HG03097 (cell line): ENCODE data around the gene OR4D11.
"Not testable (repeated sequence)": the region's sequence is repeated elsewhere in the genome, so short reads cannot be mapped to it uniquely, and the experiment has no call there.

Experiments
- ATAC-seq: cut with Tn5 transposase; IDR thresholded peaks from one replicate; pipeline ENCODE4 v1.9.1; 2021; ENCODE audit not compliant: unreplicated experiment, low FRiP score

The OR4D11 gene

GRCh38 chr11:59503276-59503675 lies at the start of gene OR4D11:
Gene OR4D11, plus strand, starts transcription at chr11:59503576. Its CDS starts 0 bp downstream, at chr11:59503576.
- ATAC-seq: no peak

- ATAC-seq: no peak
Observed at GRCh38 chr11:59456661-59457060, 46.7 kb upstream of the OR4D11 start, which contains the start of gene OR4D6. Gene OR4D6, plus strand, starts transcription at chr11:59456961. Its CDS starts 0 bp downstream, at chr11:59456961.

GRCh38 chr11:59459916-59460315 lies 43.5 kb upstream of the OR4D11 start:
- no peak for ATAC-seq

- ATAC-seq: no peak
Observed at GRCh38 chr11:59463190-59463641, 40.2 kb upstream of the OR4D11 start.

GRCh38 chr11:59473015-59473414 lies 30.4 kb upstream of the OR4D11 start, which contains the start of gene OR4D10:
Gene OR4D10, plus strand, starts transcription at chr11:59473315. Its CDS starts 4,115 bp downstream, at chr11:59477430.
- no peak for ATAC-seq

GRCh38 chr11:59475176-59475575 lies 28.2 kb upstream of the OR4D11 start:
- ATAC-seq: no peak

- no peak for ATAC-seq
Observed at GRCh38 chr11:59479906-59480305, 23.5 kb upstream of the OR4D11 start.

GRCh38 chr11:59480359-59480758 lies 23.0 kb upstream of the OR4D11 start:
- ATAC-seq: no peak

GRCh38 chr11:59501931-59502330 lies 1.4 kb upstream of the OR4D11 start:
- ATAC-seq: no peak

- ATAC-seq: no peak
Observed at GRCh38 chr11:59510941-59511589, 7.7 kb downstream of the OR4D11 start, which contains the start of gene OR4D9. Gene OR4D9, plus strand, starts transcription at chr11:59511539. Its CDS starts 3,374 bp downstream, at chr11:59514913.

- ATAC-seq: no peak
Observed at GRCh38 chr11:59511675-59512074, 8.3 kb downstream of the OR4D11 start.

GRCh38 chr11:59520139-59520538 lies 16.8 kb downstream of the OR4D11 start:
- ATAC-seq: not testable (repeated sequence)

- no peak for ATAC-seq
Observed at GRCh38 chr11:59520741-59521140, 17.4 kb downstream of the OR4D11 start.

GRCh38 chr11:59523541-59523940 lies 20.2 kb downstream of the OR4D11 start:
- ATAC-seq: no peak

GRCh38 chr11:59528711-59529110 lies 25.3 kb downstream of the OR4D11 start:
- ATAC-seq: no peak

GRCh38 chr11:59532620-59533019 lies 29.2 kb downstream of the OR4D11 start:
- ATAC-seq: no peak

- no peak for ATAC-seq
Observed at GRCh38 chr11:59534676-59535075, 31.3 kb downstream of the OR4D11 start.

- ATAC-seq: no peak
Observed at GRCh38 chr11:59542142-59542810, 38.9 kb downstream of the OR4D11 start.

GRCh38 chr11:59543713-59544112 lies 40.3 kb downstream of the OR4D11 start:
- not testable (repeated sequence) for ATAC-seq

- no peak for ATAC-seq
Observed at GRCh38 chr11:59544869-59545178, 41.4 kb downstream of the OR4D11 start.

- ATAC-seq: no peak
Observed at GRCh38 chr11:59545179-59546020, 42.0 kb downstream of the OR4D11 start.
